Measurements from ENCODE around the gene WDFY1.

WDFY1 gene

GRCh38 chr2:223865124-223865523, 80.0 kb downstream of the WDFY1 start:
- no peak overlapping the region for H3K27ac ChIP-seq (ENCODE audit: insufficient read depth, low read depth, low read length, poor library complexity, severe bottlenecking)
- WGBS, 2 experiments: 96% methylated on average over 4 of the region's 4 CpGs
- H3K4me3 ChIP-seq (ENCODE audit: insufficient read depth, low read depth, low read length): no peak overlapping the region
- H3K4me1 ChIP-seq (ENCODE audit: control insufficient read depth, insufficient read depth, low read length): no peaks in the 10 kb centered on the region
- H3K9me3 ChIP-seq (ENCODE audit: control insufficient read depth, low read length): no peaks in the 10 kb centered on the region
- no peaks in the 10 kb centered on the region for H3K36me3 ChIP-seq (ENCODE audit: control insufficient read depth, insufficient read depth, low read length)
- no peaks in the 10 kb centered on the region for H3K27me3 ChIP-seq (ENCODE audit: control insufficient read depth, insufficient read depth, low read length, poor library complexity, severe bottlenecking)

GRCh38 chr2:223863491-223863890, 81.6 kb downstream of the WDFY1 start:
- no peaks in the 10 kb centered on the region for H3K9me3 ChIP-seq (ENCODE audit: control insufficient read depth, low read length)
- WGBS, 2 experiments: 83 to 100% methylated on average over 1 to 2 of the region's 2 CpGs
- H3K27me3 ChIP-seq (ENCODE audit: control insufficient read depth, insufficient read depth, low read length, poor library complexity, severe bottlenecking): no peaks in the 10 kb centered on the region
- no peaks in the 10 kb centered on the region for H3K4me1 ChIP-seq (ENCODE audit: control insufficient read depth, insufficient read depth, low read length)
- no peaks in the 10 kb centered on the region for H3K36me3 ChIP-seq (ENCODE audit: control insufficient read depth, insufficient read depth, low read length)
- no peak overlapping the region for H3K27ac ChIP-seq (ENCODE audit: insufficient read depth, low read depth, low read length, poor library complexity, severe bottlenecking)
- H3K4me3 ChIP-seq (ENCODE audit: insufficient read depth, low read depth, low read length): no peak overlapping the region

- H3K9me3 ChIP-seq (ENCODE audit: control insufficient read depth, low read length): no peaks in the 10 kb centered on the region
- no peak overlapping the region for H3K4me3 ChIP-seq (ENCODE audit: insufficient read depth, low read depth, low read length)
- no peaks in the 10 kb centered on the region for H3K4me1 ChIP-seq (ENCODE audit: control insufficient read depth, insufficient read depth, low read length)
- no peak overlapping the region for H3K27ac ChIP-seq (ENCODE audit: insufficient read depth, low read depth, low read length, poor library complexity, severe bottlenecking)
- H3K27me3 ChIP-seq (ENCODE audit: control insufficient read depth, insufficient read depth, low read length, poor library complexity, severe bottlenecking): no peaks in the 10 kb centered on the region
- 77 to 89% methylated on average over 4 to 5 of the region's 5 CpGs for WGBS, 2 experiments
- no peaks in the 10 kb centered on the region for H3K36me3 ChIP-seq (ENCODE audit: control insufficient read depth, insufficient read depth, low read length)
These were observed 84.1 kb downstream of the WDFY1 start for GRCh38 chr2:223860809-223861738.

GRCh38 chr2:223859070-223859469, 86.1 kb downstream of the WDFY1 start:
- no peak overlapping the region for H3K4me3 ChIP-seq (ENCODE audit: insufficient read depth, low read depth, low read length)
- H3K9me3 ChIP-seq (ENCODE audit: control insufficient read depth, low read length): no peaks in the 10 kb centered on the region
- H3K27me3 ChIP-seq (ENCODE audit: control insufficient read depth, insufficient read depth, low read length, poor library complexity, severe bottlenecking): no peaks in the 10 kb centered on the region
- no peaks in the 10 kb centered on the region for H3K36me3 ChIP-seq (ENCODE audit: control insufficient read depth, insufficient read depth, low read length)
- no peaks in the 10 kb centered on the region for H3K4me1 ChIP-seq (ENCODE audit: control insufficient read depth, insufficient read depth, low read length)
- no peak overlapping the region for H3K27ac ChIP-seq (ENCODE audit: insufficient read depth, low read depth, low read length, poor library complexity, severe bottlenecking)
- 87 to 91% methylated on average over 3 of the region's 3 CpGs for WGBS, 2 experiments

GRCh38 chr2:223856584-223856983, 88.6 kb downstream of the WDFY1 start:
- H3K27me3 ChIP-seq (ENCODE audit: control insufficient read depth, insufficient read depth, low read length, poor library complexity, severe bottlenecking): no peaks in the 10 kb centered on the region
- WGBS, 2 experiments: 91% methylated on average over 5 of the region's 5 CpGs
- H3K9me3 ChIP-seq (ENCODE audit: control insufficient read depth, low read length): no peaks in the 10 kb centered on the region
- H3K4me3 ChIP-seq (ENCODE audit: insufficient read depth, low read depth, low read length): no peak overlapping the region
- H3K36me3 ChIP-seq (ENCODE audit: control insufficient read depth, insufficient read depth, low read length): no peaks in the 10 kb centered on the region
- no peak overlapping the region for H3K27ac ChIP-seq (ENCODE audit: insufficient read depth, low read depth, low read length, poor library complexity, severe bottlenecking)
- no peaks in the 10 kb centered on the region for H3K4me1 ChIP-seq (ENCODE audit: control insufficient read depth, insufficient read depth, low read length)

GRCh38 chr2:223856021-223856420, 89.1 kb downstream of the WDFY1 start:
- Histone ChIP-seq H3K9me3 (ENCODE audit: control insufficient read depth, low read length) (no peaks in the 10 kb centered on the region), H3K27ac (ENCODE audit: insufficient read depth, low read depth, low read length, poor library complexity, severe bottlenecking) (no peak overlapping the region), H3K36me3 (ENCODE audit: control insufficient read depth, insufficient read depth, low read length) (no peaks in the 10 kb centered on the region), H3K4me1 (ENCODE audit: control insufficient read depth, insufficient read depth, low read length) (no peaks in the 10 kb centered on the region), H3K4me3 (ENCODE audit: insufficient read depth, low read depth, low read length) (no peak overlapping the region), H3K27me3 (ENCODE audit: control insufficient read depth, insufficient read depth, low read length, poor library complexity, severe bottlenecking) (no peaks in the 10 kb centered on the region)
- 87 to 91% methylated on average over 2 of the region's 2 CpGs for WGBS, 2 experiments

- Histone ChIP-seq H3K36me3 (ENCODE audit: control insufficient read depth, insufficient read depth, low read length) (no peaks in the 10 kb centered on the region), H3K4me1 (ENCODE audit: control insufficient read depth, insufficient read depth, low read length) (no peaks in the 10 kb centered on the region), H3K27ac (ENCODE audit: insufficient read depth, low read depth, low read length, poor library complexity, severe bottlenecking) (no peak overlapping the region), H3K27me3 (ENCODE audit: control insufficient read depth, insufficient read depth, low read length, poor library complexity, severe bottlenecking) (no peaks in the 10 kb centered on the region), H3K9me3 (ENCODE audit: control insufficient read depth, low read length) (no peaks in the 10 kb centered on the region), H3K4me3 (ENCODE audit: insufficient read depth, low read depth, low read length) (no peak overlapping the region)
- 93 to 95% methylated on average over 4 to 5 of the region's 5 CpGs for WGBS, 2 experiments
These were observed 89.7 kb downstream of the WDFY1 start for GRCh38 chr2:223855426-223855825.

GRCh38 chr2:223854741-223855140, 90.4 kb downstream of the WDFY1 start:
- H3K4me3 ChIP-seq (ENCODE audit: insufficient read depth, low read depth, low read length): no peak overlapping the region
- H3K4me1 ChIP-seq (ENCODE audit: control insufficient read depth, insufficient read depth, low read length): no peaks in the 10 kb centered on the region
- H3K27ac ChIP-seq (ENCODE audit: insufficient read depth, low read depth, low read length, poor library complexity, severe bottlenecking): no peak overlapping the region
- 71 to 96% methylated on average over 1 to 2 of the region's 2 CpGs for WGBS, 2 experiments
- no peaks in the 10 kb centered on the region for H3K9me3 ChIP-seq (ENCODE audit: control insufficient read depth, low read length)
- no peaks in the 10 kb centered on the region for H3K36me3 ChIP-seq (ENCODE audit: control insufficient read depth, insufficient read depth, low read length)
- no peaks in the 10 kb centered on the region for H3K27me3 ChIP-seq (ENCODE audit: control insufficient read depth, insufficient read depth, low read length, poor library complexity, severe bottlenecking)

- Histone ChIP-seq H3K36me3 (ENCODE audit: control insufficient read depth, insufficient read depth, low read length) (no peaks in the 10 kb centered on the region), H3K4me3 (ENCODE audit: insufficient read depth, low read depth, low read length) (no peak overlapping the region), H3K9me3 (ENCODE audit: control insufficient read depth, low read length) (no peaks in the 10 kb centered on the region), H3K27me3 (ENCODE audit: control insufficient read depth, insufficient read depth, low read length, poor library complexity, severe bottlenecking) (no peaks in the 10 kb centered on the region), H3K27ac (ENCODE audit: insufficient read depth, low read depth, low read length, poor library complexity, severe bottlenecking) (no peak overlapping the region), H3K4me1 (ENCODE audit: control insufficient read depth, insufficient read depth, low read length) (no peaks in the 10 kb centered on the region)
- WGBS, 2 experiments: 89 to 90% methylated on average over 3 of the region's 3 CpGs
These were observed 91.7 kb downstream of the WDFY1 start for GRCh38 chr2:223853425-223853837.

GRCh38 chr2:223852281-223852795, 92.8 kb downstream of the WDFY1 start:
- H3K4me3 ChIP-seq (ENCODE audit: insufficient read depth, low read depth, low read length): no peak overlapping the region
- H3K27ac ChIP-seq (ENCODE audit: insufficient read depth, low read depth, low read length, poor library complexity, severe bottlenecking): no peak overlapping the region
- WGBS, 2 experiments: 94 to 95% methylated on average over 3 of the region's 3 CpGs
- no peaks in the 10 kb centered on the region for H3K36me3 ChIP-seq (ENCODE audit: control insufficient read depth, insufficient read depth, low read length)
- H3K27me3 ChIP-seq (ENCODE audit: control insufficient read depth, insufficient read depth, low read length, poor library complexity, severe bottlenecking): no peaks in the 10 kb centered on the region
- no peaks in the 10 kb centered on the region for H3K4me1 ChIP-seq (ENCODE audit: control insufficient read depth, insufficient read depth, low read length)
- H3K9me3 ChIP-seq (ENCODE audit: control insufficient read depth, low read length): no peaks in the 10 kb centered on the region

Data from ectodermal cell (in vitro differentiated cells).